ENCODE data around the gene LUC7L2.

LUC7L2 gene

GRCh38 chr7:139417478-139417877 lies 57.8 kb downstream of the LUC7L2 start:
- no peak overlapping the region for H3K27ac ChIP-seq
- H3K4me1 ChIP-seq (ENCODE audit: low read depth, poor library complexity, severe bottlenecking) = no peaks in the 10 kb centered on the region
- no peak overlapping the region for H2AFZ ChIP-seq (ENCODE audit: low read depth)
- no peaks in the 10 kb centered on the region for H3K79me2 ChIP-seq (ENCODE audit: insufficient read depth, low read depth)
- TF ChIP-seq, protein P1, sequence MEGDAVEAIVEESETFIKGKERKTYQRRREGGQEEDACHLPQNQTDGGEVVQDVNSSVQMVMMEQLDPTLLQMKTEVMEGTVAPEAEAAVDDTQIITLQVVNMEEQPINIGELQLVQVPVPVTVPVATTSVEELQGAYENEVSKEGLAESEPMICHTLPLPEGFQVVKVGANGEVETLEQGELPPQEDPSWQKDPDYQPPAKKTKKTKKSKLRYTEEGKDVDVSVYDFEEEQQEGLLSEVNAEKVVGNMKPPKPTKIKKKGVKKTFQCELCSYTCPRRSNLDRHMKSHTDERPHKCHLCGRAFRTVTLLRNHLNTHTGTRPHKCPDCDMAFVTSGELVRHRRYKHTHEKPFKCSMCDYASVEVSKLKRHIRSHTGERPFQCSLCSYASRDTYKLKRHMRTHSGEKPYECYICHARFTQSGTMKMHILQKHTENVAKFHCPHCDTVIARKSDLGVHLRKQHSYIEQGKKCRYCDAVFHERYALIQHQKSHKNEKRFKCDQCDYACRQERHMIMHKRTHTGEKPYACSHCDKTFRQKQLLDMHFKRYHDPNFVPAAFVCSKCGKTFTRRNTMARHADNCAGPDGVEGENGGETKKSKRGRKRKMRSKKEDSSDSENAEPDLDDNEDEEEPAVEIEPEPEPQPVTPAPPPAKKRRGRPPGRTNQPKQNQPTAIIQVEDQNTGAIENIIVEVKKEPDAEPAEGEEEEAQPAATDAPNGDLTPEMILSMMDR (conservative IDR thresholded peaks at IDR 0.05; ENCODE audit: low read depth, low read length) = no peak
- no peaks in the 10 kb centered on the region for H4K20me1 ChIP-seq (ENCODE audit: insufficient read depth)
- peaks cover 27% of the 10 kb centered on the region for H3K36me3 ChIP-seq (ENCODE audit: insufficient read depth)
- H3K4me3 ChIP-seq (IDR thresholded peaks at IDR 0.05; ENCODE audit: insufficient read depth, low read depth, low read length) = no peak overlapping the region
- no peak overlapping the region for H3K9ac ChIP-seq
- no peaks in the 10 kb centered on the region for H3K27me3 ChIP-seq (ENCODE audit: insufficient read depth, low read depth)
- H3K4me2 ChIP-seq = no peak overlapping the region

GRCh38 chr7:139421123-139421522 lies 61.4 kb downstream of the LUC7L2 start:
- H3K79me2 ChIP-seq (ENCODE audit: insufficient read depth, low read depth) = no peaks in the 10 kb centered on the region
- no peaks in the 10 kb centered on the region for H4K20me1 ChIP-seq (ENCODE audit: insufficient read depth)
- no peaks in the 10 kb centered on the region for H3K27me3 ChIP-seq (ENCODE audit: insufficient read depth, low read depth)
- H3K4me1 ChIP-seq (ENCODE audit: low read depth, poor library complexity, severe bottlenecking) = no peaks in the 10 kb centered on the region
- no peak overlapping the region for H3K4me2 ChIP-seq
- no peak overlapping the region for H3K4me3 ChIP-seq (IDR thresholded peaks at IDR 0.05; ENCODE audit: insufficient read depth, low read depth, low read length)
- no peak overlapping the region for H2AFZ ChIP-seq (ENCODE audit: low read depth)
- H3K27ac ChIP-seq = no peak overlapping the region
- peaks cover 29% of the 10 kb centered on the region for H3K36me3 ChIP-seq (ENCODE audit: insufficient read depth)
- H3K9ac ChIP-seq = no peak overlapping the region
- TF ChIP-seq, protein P1 (conservative IDR thresholded peaks at IDR 0.05; ENCODE audit: low read depth, low read length) = no peak

DNA sequence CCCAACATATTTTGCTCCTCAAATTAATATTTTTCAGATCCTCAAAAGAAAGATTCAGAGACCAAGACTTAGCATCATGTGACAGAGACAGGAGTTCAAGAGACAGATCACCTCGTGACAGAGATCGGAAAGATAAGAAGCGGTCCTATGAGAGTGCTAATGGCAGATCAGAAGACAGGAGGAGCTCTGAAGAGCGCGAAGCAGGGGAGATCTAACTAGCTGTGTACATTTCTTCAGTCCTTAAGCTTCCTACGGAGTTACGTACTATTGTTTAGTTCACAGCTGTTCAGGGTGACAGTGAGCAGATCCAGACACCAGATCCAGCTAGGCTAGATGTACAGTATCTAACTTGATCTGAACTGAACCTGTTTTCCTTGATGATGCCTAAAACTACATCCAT lies 62.4 kb downstream of the LUC7L2 start:
- Histone ChIP-seq H3K27ac (no peak overlapping the region), H3K36me3 (ENCODE audit: insufficient read depth) (peaks cover 21% of the 10 kb centered on the region), H3K4me2 (no peak overlapping the region), H3K4me3 (IDR thresholded peaks at IDR 0.05; ENCODE audit: insufficient read depth, low read depth, low read length) (no peak overlapping the region), H3K4me1 (ENCODE audit: low read depth, poor library complexity, severe bottlenecking) (no peaks in the 10 kb centered on the region), H3K9ac (no peak overlapping the region), H4K20me1 (ENCODE audit: insufficient read depth) (no peaks in the 10 kb centered on the region), H3K27me3 (ENCODE audit: insufficient read depth, low read depth) (no peaks in the 10 kb centered on the region), H2AFZ (ENCODE audit: low read depth) (no peak overlapping the region), H3K79me2 (ENCODE audit: insufficient read depth, low read depth) (no peaks in the 10 kb centered on the region)
- TF ChIP-seq, protein P1 (conservative IDR thresholded peaks at IDR 0.05; ENCODE audit: low read depth, low read length) = no peak

GRCh38 chr7:139423091-139423490 lies 63.4 kb downstream of the LUC7L2 start:
- Histone ChIP-seq H3K4me1 (ENCODE audit: low read depth, poor library complexity, severe bottlenecking) (no peaks in the 10 kb centered on the region), H3K27me3 (ENCODE audit: insufficient read depth, low read depth) (no peaks in the 10 kb centered on the region), H2AFZ (ENCODE audit: low read depth) (no peak overlapping the region), H3K9ac (no peak overlapping the region), H4K20me1 (ENCODE audit: insufficient read depth) (no peaks in the 10 kb centered on the region), H3K4me2 (no peak overlapping the region), H3K27ac (no peak overlapping the region), H3K4me3 (IDR thresholded peaks at IDR 0.05; ENCODE audit: insufficient read depth, low read depth, low read length) (no peak overlapping the region), H3K36me3 (ENCODE audit: insufficient read depth) (peaks cover 16% of the 10 kb centered on the region; the same call in 1 of the 2 replicates), H3K79me2 (ENCODE audit: insufficient read depth, low read depth) (no peaks in the 10 kb centered on the region)
- TF ChIP-seq, protein P1 (conservative IDR thresholded peaks at IDR 0.05; ENCODE audit: low read depth, low read length) = no peak

Data from KMS-11 (cell line).